Mesenteric fat pad (tissue), 1 donor: ENCODE data around the gene PCDHA4. TPM values are rescaled to one million over a fixed set of nuclear protein-coding genes. Genes with fewer than 3 reads are reported as not detected.

Experiments
- DNase-seq: peaks from one replicate; pipeline ENCODE4 v3.0.0-alpha.2; 2020; ENCODE audit warnings: low spot score
- total RNA-seq: library from RNA; stranded (reverse); fragmentation: NEBNext Ultra II Directional; extraction: Animal tissue kit (Norgen Biotek cat#: 25700); gene quantifications from one replicate; pipeline ENCODE4 v1.2.1, GENCODE V29; 2021
- donor health status: DM: yes; HTN: yes; CAD: no.

Gene PCDHA4
- total RNA-seq, 1 donor from 2014 or later: 0.32 TPM

DNA sequence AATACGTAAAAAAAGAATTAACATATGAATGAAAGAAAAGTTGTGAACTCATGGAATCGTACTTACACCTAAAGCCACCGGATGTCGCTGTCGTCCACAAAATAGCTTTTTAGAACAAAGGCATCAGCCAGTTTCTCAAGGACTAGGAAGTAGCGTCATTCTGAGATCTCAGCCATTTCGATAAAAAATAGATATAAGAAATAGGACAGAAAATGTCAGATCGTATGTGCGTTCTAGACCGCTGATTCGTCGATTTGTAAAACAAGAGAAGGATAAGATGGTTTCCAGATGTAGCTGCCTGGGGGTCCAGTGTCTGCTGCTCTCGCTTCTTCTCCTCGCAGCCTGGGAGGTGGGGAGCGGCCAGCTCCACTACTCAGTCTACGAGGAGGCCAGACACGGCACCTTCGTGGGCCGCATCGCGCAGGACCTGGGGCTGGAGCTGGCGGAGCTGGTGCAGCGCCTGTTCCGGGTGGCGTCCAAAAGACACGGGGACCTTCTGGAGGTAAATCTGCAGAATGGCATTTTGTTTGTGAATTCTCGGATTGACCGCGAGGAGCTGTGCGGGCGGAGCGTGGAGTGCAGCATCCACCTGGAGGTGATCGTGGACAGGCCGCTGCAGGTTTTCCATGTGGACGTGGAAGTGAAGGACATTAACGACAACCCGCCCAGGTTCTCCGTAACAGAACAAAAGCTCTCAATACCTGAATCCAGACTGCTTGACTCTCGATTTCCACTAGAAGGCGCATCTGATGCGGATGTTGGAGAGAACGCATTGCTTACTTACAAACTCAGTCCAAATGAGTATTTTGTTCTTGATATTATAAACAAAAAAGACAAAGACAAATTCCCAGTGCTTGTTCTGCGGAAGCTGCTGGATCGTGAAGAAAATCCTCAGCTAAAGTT, 49.2 kb downstream of the PCDHA4 start, which contains the start of gene PCDHA10:
TSS of gene PCDHA10 (plus strand) at position 126 of the 903 bp plus-strand sequence. CDS start at position 278, 152 bp downstream.
- DNase-seq: no peak

DNA sequence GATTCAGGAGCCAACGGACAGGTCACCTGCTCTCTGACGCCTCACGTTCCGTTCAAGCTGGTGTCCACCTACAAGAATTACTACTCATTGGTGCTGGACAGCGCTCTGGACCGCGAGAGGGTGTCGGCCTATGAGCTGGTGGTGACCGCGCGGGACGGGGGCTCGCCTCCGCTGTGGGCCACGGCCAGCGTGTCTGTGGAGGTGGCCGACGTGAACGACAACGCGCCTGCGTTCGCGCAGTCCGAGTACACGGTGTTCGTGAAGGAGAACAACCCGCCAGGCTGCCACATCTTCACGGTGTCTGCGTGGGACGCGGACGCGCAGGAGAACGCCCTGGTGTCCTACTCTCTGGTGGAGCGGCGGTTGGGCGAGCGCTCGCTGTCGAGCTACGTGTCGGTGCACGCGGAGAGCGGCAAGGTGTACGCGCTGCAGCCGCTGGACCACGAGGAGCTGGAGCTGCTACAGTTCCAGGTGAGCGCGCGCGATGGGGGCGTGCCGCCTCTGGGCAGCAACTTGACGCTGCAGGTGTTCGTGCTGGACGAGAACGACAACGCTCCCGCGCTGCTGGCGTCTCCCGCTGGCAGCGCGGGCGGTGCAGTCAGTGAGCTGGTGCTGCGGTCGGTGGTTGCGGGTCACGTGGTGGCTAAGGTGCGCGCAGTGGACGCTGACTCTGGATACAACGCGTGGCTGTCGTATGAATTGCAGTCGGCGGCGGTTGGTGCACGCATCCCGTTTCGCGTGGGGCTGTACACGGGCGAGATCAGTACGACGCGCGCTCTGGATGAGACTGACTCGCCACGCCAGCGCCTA, 50.5 kb downstream of the PCDHA4 start:
- no peak for DNase-seq

DNA sequence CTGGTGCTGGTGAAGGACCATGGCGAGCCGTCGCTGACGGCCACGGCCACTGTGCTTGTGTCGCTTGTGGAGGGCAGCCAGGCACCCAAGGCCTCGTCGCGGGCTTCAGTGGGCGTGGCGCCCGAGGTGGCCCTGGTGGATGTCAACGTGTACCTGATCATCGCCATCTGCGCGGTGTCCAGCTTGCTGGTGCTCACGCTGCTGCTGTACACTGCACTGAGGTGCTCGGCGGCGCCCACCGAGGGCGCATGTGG, 51.0 kb downstream of the PCDHA4 start:
- DNase-seq: no peak

DNA sequence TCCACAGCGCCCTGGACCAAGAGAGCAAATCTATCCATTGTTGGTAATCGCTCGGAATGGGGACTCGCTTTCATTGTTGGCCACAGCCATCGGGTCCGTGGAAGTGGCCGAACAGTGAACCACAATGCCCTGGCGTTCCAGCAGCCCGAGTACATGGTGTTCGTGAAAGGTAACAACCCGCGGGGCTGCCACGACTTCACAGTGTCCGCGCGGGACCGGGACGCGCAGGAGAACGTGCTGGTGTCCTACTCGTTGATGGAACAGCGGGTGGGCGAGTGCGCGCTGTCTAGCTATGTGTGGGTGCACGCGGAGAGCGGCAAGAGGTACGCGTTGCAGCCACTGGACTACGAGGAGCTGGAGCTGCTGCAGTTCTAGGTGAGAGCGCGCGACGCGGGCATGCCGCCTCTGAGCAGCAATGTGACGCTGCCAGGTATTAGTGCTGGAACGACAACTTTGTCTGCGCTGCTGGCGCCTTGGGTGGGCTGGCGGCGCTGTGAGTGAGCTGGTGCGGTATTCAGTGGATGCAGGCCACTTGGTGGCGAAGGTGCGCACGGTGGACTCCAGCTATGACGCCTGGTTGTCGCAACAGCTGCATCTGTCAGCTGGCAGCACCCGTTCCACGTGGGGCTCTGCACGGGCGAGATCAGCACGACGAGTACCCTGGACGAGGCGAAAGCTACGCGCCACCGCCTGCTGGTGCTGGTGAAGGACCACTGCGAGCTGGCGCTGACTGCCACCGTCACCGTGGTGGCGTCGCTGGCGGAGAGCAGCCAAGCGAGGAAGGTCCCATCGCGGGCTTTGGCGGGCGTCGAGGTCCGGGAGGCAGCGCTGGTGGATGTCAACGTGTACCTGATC, 55.8 kb downstream of the PCDHA4 start:
- no peak for DNase-seq

Other genes starting within 250 kb of the PCDHA4 start
- 34.4 TPM for gene SRA1, start 249.6 kb upstream of the PCDHA4 start, total RNA-seq
- gene APBB3, start 242.5 kb upstream of the PCDHA4 start, total RNA-seq: 21.5 TPM
- gene SLC35A4, start 242.2 kb upstream of the PCDHA4 start, total RNA-seq: 71.9 TPM
- gene CD14, start 173.9 kb upstream of the PCDHA4 start, total RNA-seq: 224 TPM
- gene TMCO6, start 167.6 kb upstream of the PCDHA4 start, total RNA-seq: 9.6 TPM
- gene NDUFA2, start 159.4 kb upstream of the PCDHA4 start, total RNA-seq: 57.3 TPM
- gene IK, start 159.2 kb upstream of the PCDHA4 start, total RNA-seq: 66.4 TPM
- gene WDR55, start 142.2 kb upstream of the PCDHA4 start, total RNA-seq: 23.4 TPM
- 1.00 TPM for gene DND1, start 133.5 kb upstream of the PCDHA4 start, total RNA-seq
- gene HARS1, start 115.7 kb upstream of the PCDHA4 start, total RNA-seq: 50.7 TPM
- 15.9 TPM for gene HARS2, start 115.6 kb upstream of the PCDHA4 start, total RNA-seq
- 37.9 TPM for gene ZMAT2, start 106.6 kb upstream of the PCDHA4 start, total RNA-seq
- not detected for gene PCDHA1, start 20.9 kb upstream of the PCDHA4 start, total RNA-seq
- gene PCDHA2, start 12.2 kb upstream of the PCDHA4 start, total RNA-seq: not detected
- 0.29 TPM for gene PCDHA3, start 6.0 kb upstream of the PCDHA4 start, total RNA-seq
- 0.10 TPM for gene PCDHA5, start 14.5 kb downstream of the PCDHA4 start, total RNA-seq
- 0.32 TPM for gene PCDHA6, start 20.9 kb downstream of the PCDHA4 start, total RNA-seq
- gene PCDHA7, start 27.2 kb downstream of the PCDHA4 start, total RNA-seq: 0.22 TPM
- gene PCDHA8, start 34.1 kb downstream of the PCDHA4 start, total RNA-seq: 0.19 TPM
- gene PCDHA9, start 41.3 kb downstream of the PCDHA4 start, total RNA-seq: 0.22 TPM
- 1.8 TPM for gene PCDHA10, start 48.8 kb downstream of the PCDHA4 start, total RNA-seq
- gene PCDHA11, start 61.9 kb downstream of the PCDHA4 start, total RNA-seq: 0.26 TPM
- gene PCDHA12, start 68.2 kb downstream of the PCDHA4 start, total RNA-seq: 0.29 TPM
- gene PCDHA13, start 75.1 kb downstream of the PCDHA4 start, total RNA-seq: 0.58 TPM
- gene PCDHAC1, start 119.2 kb downstream of the PCDHA4 start, total RNA-seq: 0.61 TPM
- 1.1 TPM for gene PCDHAC2, start 159.4 kb downstream of the PCDHA4 start, total RNA-seq
- not detected for gene PCDHB1, start 244.3 kb downstream of the PCDHA4 start, total RNA-seq